HG03571 (cell line): ENCODE measurements around the gene TOE1.
"Not testable (repeated sequence)": the region's sequence is repeated elsewhere in the genome, so short reads cannot be mapped to it uniquely, and the experiment has no call there.

Experiments
- ATAC-seq: cut with Tn5 transposase; IDR thresholded peaks from one replicate; pipeline ENCODE4 v1.9.1; 2021; ENCODE audit not compliant: unreplicated experiment

TOE1 gene

GRCh38 chr1:45354838-45355237 lies 14.9 kb downstream of the TOE1 start:
- no peak for ATAC-seq

GRCh38 chr1:45355683-45356082 lies 15.7 kb downstream of the TOE1 start:
- ATAC-seq, result no peak

- ATAC-seq, result no peak
Measured at GRCh38 chr1:45356186-45356585, 16.2 kb downstream of the TOE1 start.

GRCh38 chr1:45359882-45360513 lies 20.0 kb downstream of the TOE1 start:
- ATAC-seq, result no peak

- not testable (repeated sequence) for ATAC-seq
Measured at GRCh38 chr1:45360981-45361380, 21.0 kb downstream of the TOE1 start.

- no peak for ATAC-seq
Measured at GRCh38 chr1:45364294-45364693, 24.3 kb downstream of the TOE1 start.

GRCh38 chr1:45365051-45365450 lies 25.1 kb downstream of the TOE1 start:
- peak; percentile 62 for ATAC-seq

GRCh38 chr1:45370575-45370974 lies 30.6 kb downstream of the TOE1 start:
- ATAC-seq, result no peak

GRCh38 chr1:45373573-45373972 lies 33.6 kb downstream of the TOE1 start:
- ATAC-seq, result no peak

GRCh38 chr1:45375104-45376090 lies 35.4 kb downstream of the TOE1 start:
- ATAC-seq, result no peak

GRCh38 chr1:45378184-45378583 lies 38.2 kb downstream of the TOE1 start:
- no peak for ATAC-seq

- no peak for ATAC-seq
Measured at GRCh38 chr1:45379524-45379923, 39.6 kb downstream of the TOE1 start.

- no peak for ATAC-seq
Measured at GRCh38 chr1:45380125-45380524, 40.2 kb downstream of the TOE1 start.

- ATAC-seq, result no peak
Measured at GRCh38 chr1:45380730-45381129, 40.8 kb downstream of the TOE1 start.

- no peak for ATAC-seq
Measured at GRCh38 chr1:45381243-45381642, 41.3 kb downstream of the TOE1 start.

- no peak for ATAC-seq
Measured at GRCh38 chr1:45383191-45383590, 43.2 kb downstream of the TOE1 start.

- not testable (repeated sequence) for ATAC-seq
Measured at GRCh38 chr1:45384213-45384612, 44.2 kb downstream of the TOE1 start.

- no peak for ATAC-seq
Measured at GRCh38 chr1:45385302-45385701, 45.3 kb downstream of the TOE1 start.

GRCh38 chr1:45386219-45386618 lies 46.2 kb downstream of the TOE1 start:
- no peak for ATAC-seq
